SK-N-MC (cell line): ENCODE results near the gene IL17RB.

Experiments
- EZH2 ChIP-seq: fragments of 200-600 bp; sonication (generic); IDR thresholded peaks from one replicate; pipeline ENCODE4 v1.6.1; 2017; ENCODE audit warnings: antibody characterized with exemption
- POLR2AphosphoS5 ChIP-seq: IDR thresholded peaks from 2 replicates; pipeline ENCODE4 v1.6.1; 2012; ENCODE audit warnings: mild to moderate bottlenecking, low read depth, low read length, borderline replicate concordance

DNA sequence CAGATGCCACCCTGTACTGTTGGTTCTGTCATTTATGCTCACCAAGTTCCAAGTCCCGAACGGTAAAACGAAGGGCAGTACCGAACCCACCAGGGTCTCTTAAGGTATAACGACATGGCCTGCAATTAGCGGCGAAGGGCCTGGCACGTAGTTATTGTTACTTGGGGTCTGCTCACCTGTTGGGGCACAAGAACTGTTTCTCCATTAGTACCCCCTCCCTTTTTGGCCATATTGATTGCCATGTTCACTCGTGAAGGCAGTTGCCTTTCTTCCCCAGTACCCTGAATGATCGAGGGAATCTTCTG lies 435 bp downstream of the IL17RB start:
- TF ChIP-seq EZH2 (no peak), POLR2AphosphoS5 (no peak)
